GM19239 (cell line): ENCODE measurements around the gene SLC25A27.
"Not testable (repeated sequence)": the region's sequence is repeated elsewhere in the genome, so short reads cannot be mapped to it uniquely, and the experiment has no call there.

ENCODE experiments used
- DNase-seq: peaks from one replicate; pipeline ENCODE4 v3.0.0; 2011; ENCODE audit warnings: low spot score; ENCODE audit not compliant: insufficient read length
- FAIRE-seq: peaks from 2 replicates; lab custom pipeline; 2011; peaks lifted over from hg19 to GRCh38; lab: Jason Lieb, UNC

The SLC25A27 gene, protein sequence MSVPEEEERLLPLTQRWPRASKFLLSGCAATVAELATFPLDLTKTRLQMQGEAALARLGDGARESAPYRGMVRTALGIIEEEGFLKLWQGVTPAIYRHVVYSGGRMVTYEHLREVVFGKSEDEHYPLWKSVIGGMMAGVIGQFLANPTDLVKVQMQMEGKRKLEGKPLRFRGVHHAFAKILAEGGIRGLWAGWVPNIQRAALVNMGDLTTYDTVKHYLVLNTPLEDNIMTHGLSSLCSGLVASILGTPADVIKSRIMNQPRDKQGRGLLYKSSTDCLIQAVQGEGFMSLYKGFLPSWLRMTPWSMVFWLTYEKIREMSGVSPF

DNA sequence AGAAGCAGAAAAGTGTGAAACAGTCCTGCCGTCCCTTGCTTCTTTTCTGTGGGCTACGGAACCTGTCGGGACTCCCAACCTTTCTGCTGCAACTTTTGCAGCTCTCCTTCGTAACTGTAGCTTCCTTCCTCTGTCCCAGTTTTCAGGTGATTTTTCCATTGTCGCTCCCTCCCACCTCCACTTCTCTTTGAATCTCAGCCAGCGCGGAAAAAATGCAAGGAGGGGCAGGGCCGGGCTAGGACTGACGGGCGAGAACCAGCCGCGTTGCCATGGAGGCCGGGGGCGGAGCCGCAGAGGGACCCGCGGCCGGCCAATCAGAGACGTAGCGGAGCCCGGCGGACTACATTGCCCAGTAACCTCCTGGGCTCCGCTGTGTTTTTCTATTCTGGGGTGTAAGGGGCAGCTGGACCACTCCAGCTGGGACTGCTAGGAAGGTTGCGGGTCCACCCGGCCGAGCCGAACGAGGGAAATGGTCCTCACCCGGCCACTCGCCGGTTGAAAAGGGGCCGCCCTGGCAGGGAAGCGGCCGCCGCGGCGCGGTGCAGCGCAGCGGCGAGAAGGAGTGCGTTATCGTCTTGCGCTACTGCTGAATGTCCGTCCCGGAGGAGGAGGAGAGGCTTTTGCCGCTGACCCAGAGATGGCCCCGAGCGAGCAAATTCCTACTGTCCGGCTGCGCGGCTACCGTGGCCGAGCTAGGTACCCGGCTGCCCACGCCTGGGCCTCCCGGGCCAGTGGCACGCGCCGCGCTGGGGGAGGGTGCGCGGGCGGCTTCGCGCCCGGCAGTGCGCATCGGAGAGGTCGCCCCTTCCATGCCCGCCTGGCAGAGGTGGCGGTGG, at the start of gene SLC25A27, which contains the start of gene CYP39A1:
SLC25A27 (plus strand) TSS at position 373 of the 836 bp plus-strand sequence; CDS start at position 591, 218 bp downstream.
CYP39A1 (minus strand) TSS at position 216 of the 836 bp plus-strand sequence. CDS start 236 bp downstream, outside the sequence.
- DNase-seq (peak; percentile 71), FAIRE-seq (peak; percentile 80)

DNA sequence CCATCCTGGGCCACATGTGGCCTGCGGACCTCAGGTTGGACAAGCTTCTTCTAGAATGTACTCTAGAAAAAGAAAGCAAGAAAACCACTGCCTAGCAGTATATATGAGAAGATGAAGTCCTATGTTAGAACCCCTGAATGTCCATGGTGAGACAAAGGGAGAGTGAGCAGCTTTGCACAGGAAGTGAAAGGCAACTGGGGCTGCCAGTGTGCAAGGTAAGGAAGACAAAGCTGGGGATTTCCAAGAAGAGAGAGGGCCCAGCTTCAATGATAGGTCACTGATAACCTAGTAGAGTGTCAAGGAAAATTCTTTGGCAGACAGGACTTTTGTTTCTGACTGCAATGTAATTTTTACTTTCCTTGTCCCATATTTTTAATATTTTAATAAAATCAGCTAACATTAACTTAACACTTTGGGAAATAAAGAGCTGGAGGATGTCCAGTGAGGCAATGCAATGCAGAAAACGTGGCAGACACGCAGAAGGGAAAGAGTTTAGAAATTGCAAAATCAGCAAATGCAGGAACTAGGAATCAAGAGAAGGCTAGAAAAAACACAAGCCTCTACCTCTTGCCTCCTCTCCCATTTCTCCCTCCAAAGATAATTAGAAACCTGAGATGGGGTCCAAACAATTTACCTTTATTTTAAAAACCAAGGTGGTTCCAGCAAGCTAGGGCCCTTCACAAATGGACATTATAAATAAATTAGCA, 47.5 kb upstream of the SLC25A27 start:
- FAIRE-seq (peak; percentile 65), DNase-seq (no peak)

DNA sequence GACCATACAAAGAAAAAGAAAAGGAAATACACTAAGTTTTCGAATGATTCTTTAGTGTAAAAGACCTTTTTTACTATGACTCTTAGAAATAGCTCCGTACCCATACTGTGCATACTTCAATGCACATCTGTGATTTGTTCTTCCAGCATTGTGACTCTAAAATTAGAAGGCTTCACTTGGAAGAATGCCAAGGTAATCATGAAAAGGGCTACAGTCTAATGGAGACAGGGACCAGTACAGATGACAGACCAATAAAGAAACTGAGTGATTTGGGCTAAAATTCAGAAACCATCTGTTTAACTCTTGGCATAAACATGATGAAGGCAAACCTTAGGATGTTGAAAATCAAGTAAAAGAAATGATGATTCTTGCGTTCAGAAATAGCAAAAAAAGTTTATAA, 46.4 kb upstream of the SLC25A27 start:
- FAIRE-seq: no peak

DNA sequence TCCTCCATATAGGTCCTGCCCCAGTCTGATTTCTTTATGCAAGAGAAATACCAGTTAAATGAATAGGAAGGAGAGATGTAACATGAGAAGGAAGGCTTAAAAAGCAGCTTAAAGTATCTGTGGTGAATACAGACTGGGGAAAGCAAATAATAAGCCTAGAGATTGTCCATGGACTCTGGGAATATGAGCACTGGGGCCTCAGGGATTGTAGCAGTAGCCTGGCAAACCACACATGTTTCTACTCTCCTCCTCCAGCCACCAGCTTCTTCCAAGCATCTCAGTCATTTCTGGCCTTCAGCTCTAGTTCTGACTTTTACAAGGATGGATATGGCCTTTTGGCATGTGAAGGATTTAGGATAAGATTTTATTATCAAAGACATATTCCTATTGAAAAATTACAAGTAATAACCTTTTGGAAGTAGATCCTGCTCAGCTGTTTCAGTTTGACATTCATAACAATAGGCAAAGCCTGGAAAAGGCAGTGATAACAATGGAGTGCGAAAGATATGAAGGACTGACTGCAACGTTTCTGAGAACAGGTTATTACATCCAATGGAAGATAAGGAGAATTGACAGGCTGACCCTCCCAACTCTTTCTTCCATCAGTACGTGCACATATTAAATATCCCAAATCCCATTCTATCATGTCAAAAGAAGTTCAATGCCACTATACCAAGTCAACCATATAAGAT, 41.8 kb upstream of the SLC25A27 start:
- no peak for DNase-seq
- no peak for FAIRE-seq

More for the DNA sequence above, 46.4 kb upstream of the SLC25A27 start:
- DNase-seq: no peak

DNA sequence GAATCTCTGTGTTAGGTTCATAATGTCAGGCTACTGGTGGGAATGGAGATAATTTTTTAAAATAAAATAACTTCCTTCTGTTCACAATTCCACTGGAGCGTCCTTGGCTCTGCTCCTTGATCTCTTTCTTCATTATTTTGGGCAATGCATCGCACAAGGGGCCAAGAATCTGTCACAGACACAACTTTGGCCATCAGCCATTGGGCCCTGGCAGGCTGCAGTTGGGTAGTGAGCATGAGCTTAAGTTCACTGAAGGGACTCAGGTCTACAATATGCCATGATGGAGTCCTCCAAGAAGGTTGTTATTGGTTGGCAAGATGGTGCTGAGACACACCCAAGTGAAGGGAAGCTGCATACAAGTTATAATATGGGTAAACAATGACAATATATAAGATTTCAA, 40.1 kb upstream of the SLC25A27 start:
- DNase-seq: no peak
- no peak for FAIRE-seq

DNA sequence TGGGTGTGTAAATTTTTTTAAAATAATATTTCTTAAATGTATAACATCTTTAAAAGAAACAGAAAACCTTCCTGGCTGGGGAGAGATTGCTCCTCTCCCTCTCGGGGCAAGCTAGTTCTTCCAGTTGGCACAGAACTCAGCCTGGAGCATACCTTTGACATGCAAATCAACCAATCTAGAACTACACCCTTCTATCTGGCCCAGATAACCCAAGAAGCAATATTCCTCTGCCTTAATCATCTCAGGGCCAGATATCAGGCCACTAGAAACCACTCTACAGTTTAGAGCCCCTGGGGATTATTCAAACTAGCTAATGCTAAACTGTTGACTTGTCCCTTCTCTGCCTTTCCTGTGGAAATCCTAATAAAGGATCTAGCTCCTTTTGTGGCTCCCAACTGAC, 34.0 kb upstream of the SLC25A27 start:
- no peak for DNase-seq

DNA sequence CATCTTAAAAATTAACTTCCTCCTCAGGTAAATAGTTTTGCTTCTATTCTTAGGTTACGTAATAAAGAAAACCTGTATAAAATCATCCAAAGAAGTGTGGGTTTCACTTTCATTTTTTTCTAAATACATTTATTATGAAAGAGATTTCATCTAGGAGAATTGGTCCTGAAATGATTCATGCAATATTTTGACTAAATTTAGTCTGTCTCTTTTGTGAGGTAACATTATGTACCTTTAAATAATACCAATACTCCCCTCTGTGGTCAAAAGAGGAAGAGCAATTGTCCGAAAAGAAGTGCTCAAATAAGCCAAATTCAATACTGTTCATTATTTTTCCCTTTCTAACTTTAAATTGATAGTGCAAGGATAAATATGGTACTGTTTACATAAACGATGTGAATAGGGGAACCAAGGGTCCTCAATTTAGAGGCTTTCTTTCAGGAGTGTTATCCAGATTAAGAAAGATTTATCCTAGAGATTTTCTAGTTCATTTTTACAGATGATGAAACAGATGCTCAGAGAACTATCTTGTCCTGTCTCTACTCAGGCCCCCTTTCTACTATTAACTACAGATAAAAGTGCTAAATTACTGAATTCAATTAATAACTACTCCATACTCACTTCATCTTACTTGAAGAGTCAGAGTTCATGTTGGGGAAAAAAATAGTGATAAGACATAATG, 26.4 kb upstream of the SLC25A27 start:
- peak; percentile 44 for FAIRE-seq
- no peak for DNase-seq

More for the DNA sequence above, 34.0 kb upstream of the SLC25A27 start:
- FAIRE-seq: no peak

DNA sequence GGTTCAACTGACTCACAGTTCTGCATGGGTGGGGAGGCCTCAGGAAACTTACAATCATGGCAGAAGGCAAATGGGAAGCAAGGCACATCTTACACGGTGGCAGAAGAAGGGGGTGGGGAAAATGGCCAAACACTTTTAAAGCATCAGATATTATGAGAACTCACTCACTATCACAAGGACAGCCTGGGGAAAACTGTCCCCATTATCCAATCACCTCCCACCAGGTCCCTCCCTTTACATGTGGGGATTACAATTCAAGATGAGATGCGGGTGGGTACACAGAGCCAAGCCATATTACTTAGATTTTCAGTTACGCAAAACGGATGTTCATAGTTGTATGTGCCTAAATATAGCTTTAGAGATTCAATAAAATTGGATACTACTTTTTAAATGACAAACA, 25.8 kb upstream of the SLC25A27 start:
- no peak for FAIRE-seq

DNA sequence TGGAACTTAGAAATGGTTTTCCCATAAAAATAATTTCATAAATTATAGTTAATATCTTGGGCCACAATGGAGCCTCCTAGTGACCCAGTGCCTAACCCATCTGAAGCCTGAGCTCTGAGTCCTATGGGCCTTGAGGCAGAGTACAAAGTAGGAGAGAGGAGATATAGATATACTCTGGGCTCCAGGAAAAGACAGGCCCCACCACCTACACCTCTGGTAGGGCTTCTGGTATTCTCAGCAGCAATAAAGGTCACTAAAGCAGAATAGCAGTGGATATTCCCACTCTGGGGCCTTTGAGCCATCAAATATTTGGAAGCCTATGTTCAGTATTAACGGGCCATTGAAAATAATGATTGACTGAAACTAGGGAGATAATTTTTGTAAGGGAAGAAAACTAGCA, 24.3 kb upstream of the SLC25A27 start:
- FAIRE-seq: no peak
- no peak for DNase-seq

More for the DNA sequence above, 25.8 kb upstream of the SLC25A27 start:
- no peak for DNase-seq

DNA sequence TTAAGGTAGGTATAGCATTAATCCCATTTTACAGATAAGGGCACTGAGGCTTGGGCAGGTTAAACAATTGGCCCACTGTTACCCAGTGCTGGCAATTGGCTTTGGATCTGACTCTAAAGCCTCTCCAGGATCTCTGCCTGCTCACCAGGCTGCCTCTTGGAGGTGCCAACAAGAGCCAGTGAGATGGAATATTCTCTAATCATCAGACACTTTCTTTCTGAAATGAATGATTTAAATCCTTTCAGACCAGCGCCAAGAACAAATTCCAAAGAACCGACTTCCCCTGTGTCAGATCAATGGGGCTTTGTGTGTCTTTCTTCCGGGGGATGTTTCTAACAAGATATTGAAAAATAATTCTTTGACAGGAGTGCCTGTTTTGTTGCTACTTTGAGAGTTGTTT, 23.8 kb upstream of the SLC25A27 start:
- FAIRE-seq (no peak), DNase-seq (no peak)

DNA sequence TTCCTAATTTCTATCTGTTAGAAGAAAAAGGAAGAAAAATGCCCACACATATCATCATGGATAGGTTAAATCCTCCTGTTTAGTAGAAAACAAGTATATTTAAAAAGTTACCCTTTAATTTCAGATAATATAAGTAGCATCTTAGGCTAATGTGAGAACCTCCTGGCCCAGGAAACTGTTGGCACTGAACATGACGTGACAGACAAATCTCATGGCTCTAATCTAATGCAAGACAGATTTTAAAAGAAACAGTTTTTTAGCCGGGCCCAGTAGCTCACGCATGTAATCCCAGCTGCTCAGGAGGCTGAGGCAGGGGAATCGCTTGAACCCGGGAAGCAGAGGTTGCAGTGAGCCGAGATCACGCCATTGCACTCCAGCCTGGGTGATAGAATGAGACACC, 23.1 kb upstream of the SLC25A27 start:
- no peak for FAIRE-seq
- no peak for DNase-seq

DNA sequence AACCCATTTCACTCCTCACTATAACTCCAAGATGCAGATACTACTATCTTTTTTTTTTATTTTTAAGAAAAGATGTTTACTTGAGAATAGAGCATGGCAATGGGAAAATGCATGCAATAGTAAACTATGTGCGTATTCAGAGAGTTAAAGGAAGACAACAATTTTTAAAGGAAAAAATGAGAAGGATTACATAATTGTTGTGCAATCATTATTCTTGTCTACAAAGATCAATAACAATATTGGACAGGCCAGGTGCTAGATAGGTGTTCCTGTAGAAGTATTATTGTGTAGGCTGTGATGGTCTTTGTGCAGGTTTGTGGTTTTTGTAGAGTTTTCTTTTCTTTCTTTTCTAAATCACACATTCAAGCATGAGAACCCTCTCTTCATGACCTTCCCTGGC, 20.7 kb upstream of the SLC25A27 start:
- DNase-seq (no peak), FAIRE-seq (no peak)

DNA sequence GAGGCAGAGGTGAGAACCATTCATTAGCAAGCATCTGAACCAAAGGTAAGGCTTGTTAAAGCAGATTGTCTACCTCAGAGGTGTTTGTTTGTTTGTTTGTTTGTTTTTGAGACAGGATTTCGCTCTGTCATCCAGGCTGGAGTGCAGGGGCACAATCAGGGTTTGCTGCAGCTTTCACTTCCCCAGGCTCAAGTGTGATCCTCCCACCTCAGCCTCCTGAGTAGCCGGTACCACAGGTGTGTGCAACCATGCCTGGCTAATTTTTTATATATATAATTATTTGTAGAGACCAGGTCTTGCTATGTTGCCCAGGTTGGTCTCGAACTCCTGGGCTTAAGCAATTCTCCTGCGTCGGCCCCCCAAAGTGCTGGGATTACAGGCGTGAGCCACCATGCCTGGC, 17.3 kb upstream of the SLC25A27 start:
- FAIRE-seq: no peak
- DNase-seq: no peak

DNA sequence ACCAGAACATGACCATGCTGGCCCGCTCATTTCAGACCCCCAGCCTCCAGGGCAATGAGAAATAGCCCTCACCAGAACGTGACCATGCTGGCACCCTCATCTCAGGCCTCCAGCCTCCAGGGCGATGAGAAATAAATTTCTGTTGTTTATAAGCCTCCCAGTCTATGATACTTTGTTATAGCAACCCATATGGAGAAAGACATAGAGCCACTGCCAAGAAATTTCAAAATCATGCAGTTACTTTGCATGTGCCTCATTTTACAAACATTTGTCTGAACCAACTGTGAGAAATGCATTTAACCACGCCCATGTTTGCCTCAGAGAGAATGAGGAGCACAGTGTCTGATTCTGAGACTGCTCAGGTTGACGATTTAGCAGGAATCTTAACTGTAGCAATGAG, 15.6 kb upstream of the SLC25A27 start:
- DNase-seq (no peak), FAIRE-seq (no peak)

DNA sequence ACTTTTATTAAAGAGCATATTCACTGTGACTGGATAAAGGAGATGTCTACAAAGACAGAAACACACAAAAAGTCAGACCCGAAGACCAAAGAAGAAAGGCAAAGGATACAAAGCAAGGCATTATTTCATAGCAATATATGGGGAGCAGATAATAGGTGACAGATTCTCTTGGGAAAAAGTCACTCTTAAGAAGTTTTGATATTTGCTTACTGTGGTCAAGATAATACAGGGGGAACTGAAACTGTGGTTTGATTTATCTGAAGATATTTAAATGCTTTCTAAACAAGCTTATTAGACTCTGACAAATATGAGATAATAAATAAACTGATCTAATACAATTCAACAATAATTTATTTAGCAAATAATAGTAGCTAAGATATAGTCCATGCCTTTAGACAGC, 14.8 kb upstream of the SLC25A27 start:
- no peak for FAIRE-seq
- DNase-seq: no peak

DNA sequence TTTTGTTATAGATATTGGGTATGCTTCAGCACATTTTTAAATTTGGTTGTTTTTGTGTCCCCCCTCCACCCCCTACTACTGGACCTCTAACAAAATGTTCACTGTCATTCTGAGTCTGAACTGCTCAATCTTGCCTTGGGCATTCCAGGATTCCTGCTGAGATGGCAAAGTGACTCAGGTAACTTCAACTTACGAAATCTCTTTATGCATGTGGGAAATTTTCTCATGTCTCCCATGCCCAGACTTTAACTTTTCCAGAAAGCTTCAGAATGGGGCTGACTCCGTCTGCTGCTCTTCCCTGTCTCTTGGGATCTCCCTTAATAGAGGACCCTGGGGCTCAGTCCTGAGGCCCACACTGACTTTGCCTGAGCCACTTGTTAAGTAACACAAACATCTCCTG, 14.1 kb upstream of the SLC25A27 start:
- FAIRE-seq (no peak), DNase-seq (no peak)

DNA sequence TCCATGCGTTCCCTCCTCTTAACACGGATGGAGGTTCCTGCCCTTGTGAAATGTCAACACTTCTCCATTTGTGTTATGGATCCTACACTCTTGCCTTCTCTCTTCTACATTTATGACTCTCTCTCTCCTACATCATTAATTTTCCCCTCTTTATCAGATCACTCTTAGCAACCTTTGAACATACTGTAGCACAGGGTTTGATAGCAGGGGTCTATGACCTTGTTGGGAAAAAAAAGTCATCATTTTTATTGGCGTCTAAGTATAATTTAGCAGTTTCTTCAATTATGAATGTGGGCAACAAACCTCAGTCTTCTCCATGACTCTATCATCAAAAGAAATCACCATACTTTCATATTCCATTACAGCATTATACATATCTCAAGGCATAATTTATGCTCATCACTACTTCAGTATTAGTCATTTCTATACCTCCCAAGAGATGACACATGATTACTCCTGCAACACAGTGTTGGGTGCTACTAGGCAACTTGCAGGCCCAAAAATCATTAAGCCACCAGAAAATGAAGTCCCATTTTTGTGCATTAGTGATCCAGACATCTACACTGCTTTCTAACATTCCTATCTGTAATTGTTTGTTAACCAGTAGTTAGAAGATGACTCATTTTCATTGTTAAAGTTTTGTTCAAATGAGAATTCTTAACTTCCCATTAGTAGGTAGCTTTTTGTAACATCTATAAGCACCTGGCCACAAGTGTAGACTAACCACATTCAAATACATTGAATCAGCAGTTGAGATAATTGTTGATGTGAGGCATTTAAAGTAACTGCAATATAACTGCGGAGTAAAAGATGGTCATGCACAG, 9.6 kb upstream of the SLC25A27 start:
- no peak for FAIRE-seq
- no peak for DNase-seq

DNA sequence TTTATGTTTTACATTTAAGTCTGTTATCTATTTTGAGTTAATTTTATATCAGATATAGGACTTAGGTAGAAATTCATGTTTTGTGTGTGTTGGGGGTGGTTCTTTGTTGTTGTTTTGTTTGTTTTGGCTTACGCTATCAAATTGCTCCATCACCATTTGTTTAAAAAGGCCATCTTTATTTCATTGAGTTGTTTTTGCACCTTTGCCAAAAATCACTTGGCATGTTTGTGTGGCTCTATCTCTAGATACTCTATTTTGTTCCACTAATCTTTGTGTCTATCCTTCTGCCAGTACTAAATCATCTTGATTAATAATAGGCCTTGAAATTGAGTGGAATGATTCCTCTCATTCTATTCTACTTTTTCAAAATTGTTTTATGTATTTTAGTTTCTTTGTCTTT, 7.5 kb upstream of the SLC25A27 start:
- no peak for FAIRE-seq
- DNase-seq: no peak

DNA sequence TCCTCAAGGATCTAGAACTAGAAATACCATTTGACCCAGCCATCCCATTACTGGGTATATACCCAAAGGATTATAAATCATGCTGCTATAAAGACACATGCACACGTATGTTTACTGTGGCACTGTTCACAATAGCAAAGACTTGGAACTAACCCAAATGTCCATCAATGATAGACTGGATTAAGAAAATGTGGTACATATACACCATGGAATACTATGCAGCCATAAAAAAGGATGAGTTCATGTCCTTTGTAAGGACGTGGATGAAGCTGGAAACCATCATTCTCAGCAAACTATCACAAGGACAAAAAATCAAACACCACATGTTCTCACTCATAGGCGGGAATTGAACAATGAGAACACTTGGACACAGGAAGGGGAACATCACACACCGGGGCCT, 4.7 kb upstream of the SLC25A27 start:
- not testable (repeated sequence) for FAIRE-seq, DNase-seq
